Stimulated activated CD4-positive, alpha-beta T cell treated with anti-CD3 and anti-CD28 coated beads, Interleukin-12 subunit alpha, Interleukin-12 subunit beta, amount 100 ng/mL, for 48 hours (primary cell): ENCODE data around the gene MAP3K5.
A peak's percentile ranks its signal among the peaks of the same experiment; 100 is the strongest.

ENCODE experiments used
- DNase-seq, 3 donors: peaks; one replicate each; pipeline ENCODE4 v3.0.0-alpha.2; 2020; ENCODE audit warnings: low read depth in 2 of 3, low spot score in 1 of 3

Gene MAP3K5

DNA sequence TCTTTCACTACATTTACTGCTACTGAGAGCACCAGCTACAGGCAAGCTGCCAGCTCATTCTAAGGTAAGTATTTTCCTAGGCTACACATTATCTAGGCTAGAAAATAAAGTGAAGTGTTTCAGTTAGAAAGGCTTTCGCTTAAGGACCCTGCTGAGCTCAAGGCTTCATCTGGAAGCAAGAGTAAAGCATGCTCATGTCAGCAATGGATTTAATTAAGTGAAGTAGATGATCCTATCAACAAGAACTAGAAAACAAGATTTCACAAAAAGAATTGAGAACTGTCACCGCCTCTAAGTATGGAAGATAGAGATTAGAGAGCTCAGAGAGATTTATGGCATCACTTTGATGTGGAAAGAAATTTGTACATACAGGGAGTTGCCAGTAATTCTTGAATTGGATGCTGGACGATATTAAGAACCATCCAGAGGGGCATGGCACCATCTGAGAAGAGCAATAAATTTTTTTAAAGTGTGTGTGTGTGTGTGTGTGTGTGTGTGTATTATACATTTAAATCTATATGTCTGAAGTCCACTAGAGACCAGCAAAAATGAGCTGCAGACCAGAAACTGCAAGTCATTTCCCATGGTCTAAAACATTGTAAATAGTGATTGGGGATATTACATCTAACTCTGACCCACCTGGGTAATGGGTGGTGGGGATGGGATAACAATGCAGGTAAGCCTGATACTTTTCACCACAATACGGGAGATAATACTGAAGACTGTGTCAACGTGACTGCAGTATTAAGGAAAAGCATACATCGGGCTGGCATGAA, 136.8 kb downstream of the MAP3K5 start:
- no peak for DNase-seq

DNA sequence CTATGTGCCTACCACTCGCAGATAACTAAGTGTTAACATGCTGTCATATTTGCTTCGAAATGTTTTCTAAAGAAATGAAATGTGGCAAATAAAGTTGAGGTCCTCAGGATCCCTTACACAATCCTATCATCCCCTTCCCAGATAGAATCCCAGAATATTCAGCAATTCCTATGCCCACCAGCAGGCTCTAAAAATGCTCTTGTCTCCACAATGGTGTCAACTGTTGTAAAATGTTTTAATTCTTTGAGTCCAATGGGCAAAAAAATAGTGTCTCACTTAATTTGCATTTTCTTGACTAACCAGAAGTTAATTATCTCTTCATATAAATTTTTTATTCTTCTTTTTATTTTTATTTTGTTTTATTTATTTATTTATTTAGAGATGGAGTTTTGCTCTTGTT, 138.2 kb downstream of the MAP3K5 start:
- DNase-seq, result no peak

DNA sequence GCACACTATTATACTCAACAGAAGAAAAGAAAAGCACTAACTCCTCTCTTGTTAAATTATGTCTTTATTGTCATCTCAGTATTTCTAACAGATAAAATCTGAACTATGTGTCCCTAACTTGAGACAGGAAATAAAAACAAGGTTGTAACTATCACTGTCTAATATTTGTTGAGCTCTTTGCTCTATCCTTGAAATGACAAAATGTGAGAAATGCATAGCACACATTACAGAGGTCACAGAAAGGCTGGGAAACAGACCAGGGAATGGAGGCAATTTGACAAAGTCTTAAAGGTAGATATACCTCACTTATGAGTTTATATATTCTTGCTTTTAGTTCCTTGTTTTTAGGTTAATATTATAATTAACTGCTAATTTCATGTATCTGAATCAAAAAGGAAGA, 139.6 kb downstream of the MAP3K5 start:
- DNase-seq, result no peak

DNA sequence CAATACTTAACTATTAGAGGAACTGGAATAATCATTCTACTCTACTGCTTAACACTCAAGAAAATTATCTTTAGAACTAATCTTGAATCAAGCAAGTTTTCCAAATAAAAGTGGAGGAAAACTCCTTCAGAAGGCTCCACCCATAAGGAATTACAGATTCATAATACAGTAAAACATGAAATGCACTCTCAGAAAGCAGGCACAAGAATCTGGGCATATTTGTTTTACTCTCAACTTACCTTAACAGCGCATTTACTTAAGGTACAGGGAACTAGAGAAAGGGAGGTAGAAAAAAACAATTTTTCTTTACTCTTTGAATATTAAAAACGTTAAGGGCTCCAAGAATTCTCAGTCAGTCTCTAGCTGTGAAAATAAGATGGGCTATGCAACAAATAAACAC, 140.3 kb downstream of the MAP3K5 start:
- no peak for DNase-seq

DNA sequence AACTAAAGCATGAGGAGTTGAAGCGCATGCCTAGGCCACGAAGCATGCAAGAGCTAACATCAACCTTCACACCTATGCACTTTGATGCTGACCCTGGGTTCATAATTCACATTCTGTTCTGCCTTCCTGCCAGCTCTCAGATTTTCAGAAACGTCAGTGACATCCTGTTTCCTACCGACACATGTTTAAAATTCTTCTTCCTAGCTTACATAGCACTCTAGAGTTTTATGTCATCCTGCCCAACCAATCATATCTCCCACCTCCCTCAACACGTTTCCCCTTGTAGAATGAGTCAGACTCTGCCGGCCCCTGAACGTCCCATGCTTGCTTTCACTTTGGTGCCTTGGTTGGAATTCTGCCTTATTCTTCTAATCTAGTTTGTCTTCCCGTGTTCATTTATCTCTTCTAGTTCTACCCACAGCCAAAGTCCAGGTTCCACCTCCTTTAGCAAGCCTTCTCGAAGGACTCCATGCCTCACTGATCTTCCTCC, 144.9 kb downstream of the MAP3K5 start:
- DNase-seq, result peak; percentile 14 to 31 (median 18)

DNA sequence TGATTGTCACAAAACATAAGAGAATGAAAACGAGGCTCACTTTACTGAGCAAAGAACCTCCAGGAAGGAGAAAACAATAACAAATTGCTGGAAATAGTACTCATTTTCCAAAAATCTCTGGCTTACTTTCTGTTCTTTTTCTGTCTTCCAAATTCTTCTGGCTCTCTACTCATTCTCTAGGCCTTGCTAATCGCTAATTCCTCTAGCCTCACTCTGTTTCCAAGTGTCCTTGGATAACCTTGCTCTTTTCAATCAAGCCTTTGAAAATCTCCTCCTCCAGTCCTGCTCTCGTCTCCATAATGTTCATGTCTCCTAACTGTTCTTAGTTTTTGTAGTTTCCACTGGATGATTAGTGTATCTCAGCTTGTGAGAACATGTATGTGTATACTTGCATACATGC, 145.9 kb downstream of the MAP3K5 start:
- DNase-seq, result no peak

DNA sequence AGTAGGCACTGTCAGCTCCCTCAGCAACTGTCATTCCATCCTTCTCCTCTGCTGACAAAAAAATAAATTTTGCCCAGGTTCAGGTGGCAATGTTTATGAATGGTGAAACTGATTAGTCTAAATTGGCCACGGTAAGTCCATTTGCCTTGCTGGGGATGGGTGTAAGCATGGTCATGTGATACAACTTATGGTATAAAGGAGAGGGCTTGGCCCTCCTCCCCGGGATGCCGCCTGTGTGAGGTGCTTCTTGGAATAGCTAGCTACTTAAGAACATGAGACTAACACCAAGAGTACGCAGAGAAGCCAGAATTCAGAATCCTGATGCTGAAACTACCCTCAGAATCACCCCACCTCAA, 147.7 kb downstream of the MAP3K5 start:
- DNase-seq, result no peak

DNA sequence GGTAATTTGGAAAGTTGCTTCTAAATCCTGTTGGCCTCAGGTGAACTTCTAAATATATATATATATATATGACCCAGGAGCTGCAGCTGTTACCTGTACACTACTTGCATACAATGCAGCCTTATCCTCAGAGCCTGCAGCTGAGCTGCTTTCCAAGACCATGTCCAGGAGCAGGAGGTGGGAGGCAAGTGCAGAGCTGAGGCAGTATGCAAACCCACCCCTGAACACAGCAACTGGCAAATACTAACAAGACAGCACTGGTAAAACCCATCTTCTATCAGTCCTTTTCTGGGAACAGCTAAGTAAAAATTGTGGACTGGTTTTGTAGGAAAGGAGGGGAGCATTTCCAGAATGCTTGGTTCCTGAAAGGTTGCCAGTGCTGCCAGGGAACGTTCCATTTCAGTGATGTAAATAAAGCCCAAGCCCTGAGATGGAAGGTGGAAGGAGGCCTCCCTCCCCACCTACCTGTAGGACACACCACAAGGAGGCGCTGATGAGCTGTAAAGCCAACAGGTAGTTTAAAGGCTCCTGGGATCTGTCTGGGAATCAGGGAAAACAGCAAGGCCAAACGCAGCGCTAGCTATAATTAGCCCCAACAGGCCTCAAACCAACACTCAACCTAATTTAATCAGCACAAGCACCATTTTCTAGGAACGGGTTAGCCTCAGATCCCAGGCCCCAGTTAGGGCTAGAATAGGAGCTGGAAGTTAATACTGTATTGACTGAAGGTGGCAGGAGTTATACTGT, 148.3 kb downstream of the MAP3K5 start:
- DNase-seq, result peak; percentile 41 to 83 (median 78)

DNA sequence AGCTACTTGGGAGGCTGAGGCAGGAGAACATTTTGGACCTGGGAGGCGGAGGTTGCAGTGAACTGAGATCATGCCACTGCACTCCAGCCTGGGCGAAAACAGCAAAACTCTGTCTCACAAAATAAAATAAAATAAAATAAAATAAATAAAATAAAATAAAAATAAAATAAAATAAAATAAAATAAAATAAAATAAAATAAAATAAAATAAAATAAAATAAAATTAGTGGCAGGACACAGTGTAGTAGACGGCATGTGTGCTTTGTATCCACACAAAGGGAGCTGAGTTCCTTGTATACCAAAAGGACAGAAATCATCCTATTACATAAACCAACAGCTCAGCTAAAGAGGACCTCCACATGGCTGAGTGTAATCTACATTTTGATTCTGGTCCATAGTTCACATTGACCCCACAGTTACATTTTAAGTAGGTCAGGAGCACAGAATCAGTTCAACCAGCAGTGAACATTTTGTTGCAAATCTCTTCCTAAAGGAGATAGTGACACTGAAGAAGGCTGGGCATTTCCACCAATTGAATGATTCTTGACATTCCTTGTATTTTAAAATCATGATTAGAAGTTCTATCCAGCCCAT, 150.3 kb downstream of the MAP3K5 start:
- no peak for DNase-seq

DNA sequence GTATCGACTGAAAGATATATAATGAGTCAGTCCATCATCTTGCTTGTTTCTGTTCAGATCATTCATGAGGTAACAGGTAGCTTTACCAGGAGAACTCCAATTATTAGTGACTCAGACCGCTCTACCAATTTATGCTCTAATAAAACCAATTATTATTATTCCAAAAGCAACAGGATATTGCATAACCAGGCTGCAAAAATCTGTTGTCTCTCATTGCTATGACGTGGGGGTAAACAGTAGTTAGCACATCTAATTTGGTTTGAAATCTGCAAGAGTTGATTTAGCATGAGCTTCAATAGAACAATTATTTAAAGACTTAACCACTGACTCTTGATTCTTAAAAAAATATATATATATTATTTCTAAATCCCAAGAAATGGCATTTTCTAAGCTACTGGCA, 151.1 kb downstream of the MAP3K5 start:
- no peak for DNase-seq

DNA sequence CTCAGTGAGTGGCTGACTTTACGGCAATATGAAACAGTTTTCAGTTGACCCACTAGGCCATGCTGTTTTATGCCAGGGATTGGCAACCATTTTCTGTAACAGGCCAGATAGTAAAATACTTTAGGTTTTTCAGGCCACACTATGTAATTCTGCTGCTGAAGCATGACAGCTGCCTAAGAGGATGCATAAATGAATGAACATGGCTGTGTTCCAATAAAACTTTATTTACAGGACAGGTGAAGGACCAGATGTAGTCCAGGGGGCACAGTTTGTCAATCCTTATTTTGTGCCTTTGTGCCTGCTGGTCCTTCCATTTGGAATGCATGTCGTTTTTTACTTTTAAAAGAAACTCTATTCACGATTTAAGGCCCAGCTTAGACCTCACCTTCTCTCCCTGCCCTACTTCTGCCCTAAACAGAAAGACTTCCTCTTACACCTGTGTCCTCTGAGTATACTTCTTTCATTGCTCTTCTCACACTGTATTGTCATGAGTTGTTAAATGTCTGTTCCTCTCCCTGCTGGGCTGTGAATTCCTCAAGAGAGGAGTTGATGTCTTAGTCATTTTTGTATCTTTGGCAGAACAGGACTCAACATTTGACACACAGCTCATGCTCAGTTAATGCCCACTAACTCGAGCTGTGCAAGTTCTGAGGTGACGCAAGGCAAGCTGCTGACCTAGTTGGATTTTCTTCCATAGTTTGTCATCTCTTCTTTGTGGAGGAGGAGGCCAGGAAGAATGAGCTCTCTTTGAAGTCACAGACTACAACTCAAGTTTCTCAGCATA, 152.0 kb downstream of the MAP3K5 start:
- no peak for DNase-seq

DNA sequence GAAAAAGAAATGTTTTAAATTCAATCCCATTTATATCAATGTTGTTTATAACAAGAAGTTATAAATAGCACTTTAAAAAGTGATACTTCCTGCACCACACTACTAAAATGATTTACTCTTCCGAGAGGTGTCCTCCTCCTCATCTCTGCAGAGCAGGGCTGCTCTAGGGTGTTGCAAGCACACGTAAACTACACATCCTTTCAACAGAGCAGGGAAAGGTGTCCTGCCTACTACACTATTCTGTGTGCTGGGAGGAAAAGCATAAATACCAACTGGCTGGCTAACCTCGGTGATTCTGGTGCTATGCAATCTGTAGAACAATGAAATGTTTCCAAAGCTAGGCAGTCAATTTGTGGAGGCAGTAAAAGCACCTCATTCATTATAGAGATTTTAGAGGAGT, 152.6 kb downstream of the MAP3K5 start:
- no peak for DNase-seq

DNA sequence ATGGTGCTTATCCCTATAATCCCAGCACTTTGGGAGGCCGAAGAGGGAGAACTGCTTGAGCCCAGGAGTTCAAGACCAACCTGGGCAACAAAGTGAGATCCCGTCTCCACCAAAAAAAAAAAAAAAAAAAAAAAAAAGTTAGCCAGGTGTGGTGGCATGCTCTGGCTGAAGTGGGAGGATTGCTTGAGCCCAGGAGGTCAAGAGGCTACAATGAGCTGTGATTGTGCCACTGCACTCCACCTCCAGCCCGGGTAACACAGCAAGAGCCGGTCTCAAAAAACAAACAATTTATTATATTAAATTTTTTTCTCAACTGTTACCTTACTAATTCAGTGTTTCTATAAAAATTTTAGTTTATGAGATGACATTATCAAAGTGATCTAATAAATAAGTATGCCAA, 156.7 kb downstream of the MAP3K5 start:
- DNase-seq, result no peak

DNA sequence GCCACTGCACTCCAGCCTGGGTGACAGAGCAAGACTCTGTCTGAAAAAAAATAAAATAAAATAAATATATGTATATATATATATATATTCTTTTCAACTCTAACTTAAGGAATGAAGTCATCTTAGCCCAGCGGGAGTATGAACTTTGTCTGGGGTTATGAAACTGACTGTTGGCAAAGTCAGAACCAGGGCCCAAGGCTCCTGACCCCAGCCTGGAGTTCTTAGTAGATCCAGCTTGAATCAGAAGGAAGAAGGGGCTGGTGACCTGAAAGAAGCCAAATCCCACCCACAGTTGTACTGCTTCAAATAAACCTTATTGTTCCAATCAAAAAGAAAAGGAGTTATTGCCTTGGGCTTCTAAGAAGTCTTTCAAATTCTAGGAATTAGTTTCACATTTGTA, 158.9 kb downstream of the MAP3K5 start:
- no peak for DNase-seq

DNA sequence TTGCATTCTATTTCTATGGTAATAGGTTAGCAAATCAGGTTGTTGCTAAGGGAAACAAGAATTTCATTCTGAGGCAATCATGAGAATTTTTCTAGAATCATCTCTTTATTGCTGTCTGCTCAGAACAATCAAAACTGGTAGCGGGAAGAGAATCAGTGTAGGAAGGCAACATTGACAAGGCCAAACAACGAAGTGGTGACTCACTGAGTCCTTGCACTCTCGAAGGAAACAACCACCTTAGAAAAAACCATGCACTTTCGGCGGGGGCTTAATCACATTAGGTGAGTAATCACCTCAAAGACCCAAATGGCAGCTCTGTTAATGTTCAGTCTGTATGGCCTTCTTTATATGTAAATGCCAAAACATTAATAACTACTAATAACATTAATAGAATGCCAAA, 163.3 kb downstream of the MAP3K5 start:
- no peak for DNase-seq

DNA sequence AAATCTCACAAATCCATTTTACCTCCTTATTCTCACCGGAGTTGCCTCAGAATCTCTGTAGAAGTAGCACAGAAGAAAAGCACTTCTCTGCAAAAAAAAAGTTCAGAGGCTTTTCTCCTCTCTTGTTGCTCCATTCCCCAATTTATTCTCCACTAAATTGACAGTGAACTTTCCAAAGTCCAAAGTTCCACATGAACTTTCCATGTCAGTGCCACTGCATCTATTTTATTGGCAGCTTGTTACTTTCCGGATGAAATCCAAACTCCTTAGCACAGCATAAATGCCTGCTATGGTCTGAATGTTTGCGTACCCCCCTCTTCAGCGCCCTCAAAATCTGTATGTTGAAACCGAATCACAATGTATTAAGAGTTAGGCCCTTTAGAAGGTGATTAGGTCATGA, 165.1 kb downstream of the MAP3K5 start:
- no peak for DNase-seq

DNA sequence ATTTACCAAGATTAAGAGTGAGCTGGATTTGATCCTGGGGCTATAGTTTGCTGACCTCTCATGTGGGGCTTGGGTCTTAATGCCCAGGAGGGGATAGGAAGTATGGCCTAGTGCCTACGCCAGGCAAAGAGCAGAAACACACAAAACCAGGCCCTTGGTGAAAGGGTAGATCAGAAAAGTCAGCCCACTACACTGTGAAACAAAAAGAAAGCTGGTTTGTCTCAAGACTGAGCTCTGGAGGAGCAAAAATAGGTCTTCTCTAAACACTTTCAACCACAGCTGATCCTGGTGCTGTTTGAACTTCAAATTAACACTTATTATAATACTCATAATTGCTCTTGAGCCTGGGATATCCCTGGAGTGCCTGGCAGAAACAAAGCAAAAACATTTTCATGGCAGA, 167.0 kb downstream of the MAP3K5 start:
- no peak for DNase-seq

DNA sequence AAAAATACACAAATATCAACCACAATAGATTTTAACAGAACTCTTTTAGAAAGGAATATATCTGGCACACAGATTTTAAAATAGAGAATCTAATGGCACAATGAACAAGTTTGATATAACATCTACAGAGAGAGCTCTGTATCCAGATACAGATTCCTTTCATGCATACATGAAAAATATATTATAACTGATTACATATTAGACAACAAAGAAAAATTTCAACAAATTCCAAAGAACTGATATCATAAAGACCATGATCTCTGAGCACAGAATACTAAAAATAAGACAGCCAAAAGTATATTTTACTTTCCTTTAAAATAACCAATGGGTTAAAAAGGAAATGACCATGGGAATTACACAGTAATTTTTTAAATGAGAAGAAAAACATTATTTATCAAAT, 167.9 kb downstream of the MAP3K5 start:
- DNase-seq, result no peak

DNA sequence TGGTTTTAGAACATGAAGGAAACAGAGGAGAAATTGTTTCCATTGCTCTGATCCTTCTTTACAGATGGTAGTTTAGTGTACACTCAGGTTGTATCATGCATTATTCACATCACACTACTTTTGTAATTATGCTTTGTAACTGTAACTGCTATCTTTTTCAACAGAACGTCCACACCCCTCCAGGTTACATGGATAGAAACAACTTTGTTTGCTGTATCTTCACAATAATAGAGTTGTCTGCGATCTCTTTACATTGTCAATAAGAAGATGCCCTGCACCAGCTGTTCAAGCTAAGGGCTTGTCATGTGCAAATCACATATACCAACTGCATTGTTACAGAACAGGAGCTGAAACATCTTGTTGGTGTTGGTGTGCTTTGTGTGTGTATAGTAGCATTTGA, 174.2 kb downstream of the MAP3K5 start:
- no peak for DNase-seq

DNA sequence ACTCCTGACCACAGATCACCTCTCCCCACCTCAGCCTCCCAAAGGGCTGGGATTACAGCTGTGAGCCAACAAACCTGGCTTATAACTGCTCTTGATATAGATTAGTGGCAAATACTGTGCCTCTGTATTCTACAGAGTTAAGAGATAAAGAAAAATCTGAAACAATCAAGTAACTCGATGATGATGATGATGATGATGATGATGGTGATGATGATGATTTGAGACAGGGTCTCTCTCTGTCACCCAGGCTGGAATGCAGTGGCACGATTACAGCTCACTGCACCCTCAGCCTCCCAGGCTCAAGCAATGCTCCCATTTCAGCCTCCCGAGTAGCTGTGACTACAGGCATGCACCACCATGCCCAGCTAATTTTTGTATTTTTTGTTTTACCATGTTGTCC, 175.8 kb downstream of the MAP3K5 start:
- DNase-seq, result no peak

DNA sequence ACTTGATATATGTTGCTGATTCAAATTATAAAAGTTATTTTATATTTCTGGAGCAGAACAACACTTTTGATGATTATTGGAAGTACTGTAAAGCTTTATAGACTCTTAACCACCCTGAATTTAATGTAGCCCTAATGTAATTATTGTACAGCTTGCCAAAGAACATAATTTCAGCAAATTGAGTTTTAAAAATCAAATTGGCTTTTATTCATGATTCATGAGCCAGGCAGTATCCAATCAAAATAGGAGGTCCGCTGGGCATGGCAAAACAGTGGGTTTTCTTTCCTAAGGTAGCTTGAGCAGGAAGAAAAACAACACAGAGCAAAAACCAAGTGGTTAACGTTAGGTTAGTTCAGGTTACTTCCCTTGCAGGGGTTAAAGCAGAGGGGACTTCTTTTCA, 177.3 kb downstream of the MAP3K5 start:
- no peak for DNase-seq

DNA sequence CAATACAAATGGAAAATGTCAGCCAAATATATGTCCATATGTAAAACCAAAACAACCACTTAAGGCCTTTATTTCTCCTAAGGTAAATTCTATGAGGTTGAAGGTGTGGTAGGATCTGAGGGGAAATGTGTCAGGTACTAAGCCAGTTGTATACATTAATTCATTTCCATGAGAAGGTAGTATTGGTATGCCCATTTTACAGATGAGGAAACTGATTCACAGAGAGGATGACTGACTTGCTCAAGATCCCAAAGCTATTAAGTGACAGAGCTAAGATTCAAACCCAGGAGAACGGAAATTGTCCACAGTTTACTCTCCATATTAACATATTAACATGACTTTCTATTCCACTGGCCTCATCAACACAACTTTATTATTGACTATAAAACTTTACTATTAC, 177.9 kb downstream of the MAP3K5 start:
- no peak for DNase-seq
